ENCODE results near the gene AKAP8L.

GRCh38 chr19:15464394-15465385, 45.9 kb upstream of the AKAP8L start, which contains the start of gene RASAL3:
- no peak for TF ChIP-seq EZH2 (IDR thresholded peaks at IDR 0.05)
- no peak for TF ChIP-seq CTCF (IDR thresholded peaks at IDR 0.05 in 2 of 3, conservative IDR thresholded peaks at IDR 0.05 in 1 of 3; ENCODE audit: borderline replicate concordance in 1 of 3, insufficient read depth in 1 of 3, low read depth in 2 of 3, low read length in 2 of 3)
- TF ChIP-seq CEBPB (IDR thresholded peaks at IDR 0.05; ENCODE audit: low read depth), result no peak
- no peak for TF ChIP-seq POLR2AphosphoS5 (IDR thresholded peaks at IDR 0.05; ENCODE audit: low read depth, low read length)
- no peak for TF ChIP-seq EZH2phosphoT487 (IDR thresholded peaks at IDR 0.05; ENCODE audit: borderline replicate concordance)

Data from HCT116 (cell line).